ENCODE measurements around the gene IL32.
A peak's percentile ranks its signal among the peaks of the same experiment; 100 is the strongest.

IL32 gene

GRCh38 chr16:3046641-3047386 is 18.6 kb upstream of the IL32 start:
- intact Hi-C loops (cut with DNase I; ENCODE audit: low total_unique reads), result no loop called here
- Histone ChIP-seq H3K9me3 (no peaks in the 10 kb centered on the region), H3K4me3 (peak overlapping the region; percentile 25 to 53), H3K27me3 (peaks cover 15 to 91% of the 10 kb centered on the region in 2 donors), H3K4me1 (peaks cover 0 to 23% (median 19%) of the 10 kb centered on the region in 4 donors), H3K36me3 (no peaks in the 10 kb centered on the region), H3K27ac (no peak overlapping the region)
- DNase-seq, result no peak
- no peak for TF ChIP-seq CTCF (IDR thresholded peaks at IDR 0.05)

- H3K27ac ChIP-seq, result no peak overlapping the region
- intact Hi-C loops (cut with DNase I; ENCODE audit: low total_unique reads), result no loop called here
- H3K4me3 ChIP-seq, result no peak overlapping the region
Measured at GRCh38 chr16:3047387-3047720, 18.1 kb upstream of the IL32 start.

GRCh38 chr16:3049921-3050481 is 15.4 kb upstream of the IL32 start:
- intact Hi-C loops (cut with DNase I; ENCODE audit: low total_unique reads), result no loop called here
- TF ChIP-seq CTCF (IDR thresholded peaks at IDR 0.05), result no peak
- Histone ChIP-seq H3K27ac (no peak overlapping the region), H3K36me3 (peaks cover 0 to 4% (median 0%) of the 10 kb centered on the region in 3 donors), H3K9me3 (no peaks in the 10 kb centered on the region), H3K27me3 (peaks cover 15 to 70% of the 10 kb centered on the region in 2 donors), H3K4me3 (no peak overlapping the region), H3K4me1 (peaks cover 0 to 23% (median 19%) of the 10 kb centered on the region in 4 donors)
- no peak for DNase-seq

More at GRCh38 chr16:3047387-3047720, 18.1 kb upstream of the IL32 start:
- Histone ChIP-seq H3K4me1 (peaks cover 0 to 23% (median 19%) of the 10 kb centered on the region in 4 donors), H3K27me3 (peaks cover 15 to 95% of the 10 kb centered on the region in 2 donors), H3K9me3 (no peaks in the 10 kb centered on the region), H3K36me3 (no peaks in the 10 kb centered on the region)
- no peak for DNase-seq
- TF ChIP-seq CTCF (IDR thresholded peaks at IDR 0.05), result no peak

- no peak overlapping the region for H3K4me3 ChIP-seq
Measured at GRCh38 chr16:3050487-3050886, 15.0 kb upstream of the IL32 start.

GRCh38 chr16:3051009-3051408 is 14.4 kb upstream of the IL32 start:
- intact Hi-C loops (cut with DNase I; ENCODE audit: low total_unique reads), result no loop called here
- no peak for DNase-seq
- TF ChIP-seq CTCF (IDR thresholded peaks at IDR 0.05), result no peak
- Histone ChIP-seq H3K9me3 (no peaks in the 10 kb centered on the region), H3K4me1 (peaks cover 0 to 14% (median 10%) of the 10 kb centered on the region in 4 donors), H3K4me3 (no peak overlapping the region), H3K36me3 (peaks cover 0 to 4% (median 0%) of the 10 kb centered on the region in 3 donors), H3K27me3 (peaks cover 11 to 60% of the 10 kb centered on the region in 2 donors), H3K27ac (no peak overlapping the region)

More at GRCh38 chr16:3050487-3050886, 15.0 kb upstream of the IL32 start:
- DNase-seq, result no peak
- intact Hi-C loops (cut with DNase I; ENCODE audit: low total_unique reads), result no loop called here
- no peaks in the 10 kb centered on the region for H3K9me3 ChIP-seq
- H3K27ac ChIP-seq, result no peak overlapping the region
- peaks cover 0 to 19% (median 16%) of the 10 kb centered on the region in 4 donors for H3K4me1 ChIP-seq
- no peak for TF ChIP-seq CTCF (IDR thresholded peaks at IDR 0.05)
- peaks cover 0 to 4% (median 0%) of the 10 kb centered on the region in 3 donors for H3K36me3 ChIP-seq
- H3K27me3 ChIP-seq, result peaks cover 14 to 65% of the 10 kb centered on the region in 2 donors

Measured in tibial artery (tissue), 4 donors.